Measurements from ENCODE around the gene DSCAM. TPM values are rescaled to one million over a fixed set of nuclear protein-coding genes. Genes with fewer than 3 reads are reported as not detected.

The DSCAM gene
- total and polyA plus RNA-seq, 3 donors from 2014 or later: 0.70 to 2.3 (median 2.0) TPM

DNA sequence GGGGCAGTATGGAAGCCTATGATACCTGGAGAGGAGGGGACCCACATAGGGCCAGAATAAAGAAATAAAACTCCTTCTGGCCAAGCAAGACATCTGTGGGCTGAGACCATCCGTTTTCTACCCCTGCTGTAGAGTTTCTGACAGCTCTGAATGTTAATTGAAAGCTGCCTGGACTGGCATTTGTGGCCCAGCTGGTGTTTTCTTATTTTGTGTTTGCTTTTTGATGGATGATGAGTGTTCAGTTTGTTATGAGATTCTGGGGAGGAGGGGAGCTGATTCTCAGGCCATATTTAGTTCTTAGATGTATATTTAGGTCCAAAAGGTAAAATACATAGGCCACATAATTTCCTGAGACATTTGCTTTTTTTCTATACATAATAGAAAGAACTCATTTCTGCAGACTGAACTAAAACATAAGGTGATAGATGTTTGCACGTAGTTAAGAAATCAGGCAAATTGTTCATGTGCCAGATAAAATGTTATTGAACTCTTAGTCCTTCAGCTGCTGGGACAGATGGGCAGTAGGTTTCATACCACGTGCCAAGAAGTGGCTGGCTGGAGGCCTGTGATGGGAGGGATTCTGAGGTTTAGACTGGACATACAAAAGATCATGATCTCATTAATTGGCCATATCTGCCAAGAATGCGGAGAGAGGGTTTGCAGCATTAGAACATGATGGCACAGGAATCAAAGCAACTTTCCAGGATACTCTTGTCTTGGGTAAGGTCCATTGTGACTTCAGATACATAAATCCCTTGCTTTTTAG, 54.1 kb downstream of the DSCAM start:
- H3K27ac ChIP-seq: no peak overlapping the region
- no peak overlapping the region for H3K4me3 ChIP-seq
- TF ChIP-seq, protein P1, sequence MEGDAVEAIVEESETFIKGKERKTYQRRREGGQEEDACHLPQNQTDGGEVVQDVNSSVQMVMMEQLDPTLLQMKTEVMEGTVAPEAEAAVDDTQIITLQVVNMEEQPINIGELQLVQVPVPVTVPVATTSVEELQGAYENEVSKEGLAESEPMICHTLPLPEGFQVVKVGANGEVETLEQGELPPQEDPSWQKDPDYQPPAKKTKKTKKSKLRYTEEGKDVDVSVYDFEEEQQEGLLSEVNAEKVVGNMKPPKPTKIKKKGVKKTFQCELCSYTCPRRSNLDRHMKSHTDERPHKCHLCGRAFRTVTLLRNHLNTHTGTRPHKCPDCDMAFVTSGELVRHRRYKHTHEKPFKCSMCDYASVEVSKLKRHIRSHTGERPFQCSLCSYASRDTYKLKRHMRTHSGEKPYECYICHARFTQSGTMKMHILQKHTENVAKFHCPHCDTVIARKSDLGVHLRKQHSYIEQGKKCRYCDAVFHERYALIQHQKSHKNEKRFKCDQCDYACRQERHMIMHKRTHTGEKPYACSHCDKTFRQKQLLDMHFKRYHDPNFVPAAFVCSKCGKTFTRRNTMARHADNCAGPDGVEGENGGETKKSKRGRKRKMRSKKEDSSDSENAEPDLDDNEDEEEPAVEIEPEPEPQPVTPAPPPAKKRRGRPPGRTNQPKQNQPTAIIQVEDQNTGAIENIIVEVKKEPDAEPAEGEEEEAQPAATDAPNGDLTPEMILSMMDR (IDR thresholded peaks at IDR 0.05): no peak
- no peak for TF ChIP-seq POLR2A (IDR thresholded peaks at IDR 0.05)
- no peaks in the 10 kb centered on the region for H3K9me3 ChIP-seq
- intact Hi-C loops (cut with DNase I; ENCODE audit: low total_unique reads): no loop called here
- H3K4me1 ChIP-seq: no peaks in the 10 kb centered on the region
- H3K36me3 ChIP-seq (ENCODE audit: low read depth, missing control alignments): no peaks in the 10 kb centered on the region
- 53 to 64% methylated on average over 4 of the region's 4 CpGs for WGBS, 2 donors
- H3K27me3 ChIP-seq: no peaks in the 10 kb centered on the region
- no peak for DNase-seq

DNA sequence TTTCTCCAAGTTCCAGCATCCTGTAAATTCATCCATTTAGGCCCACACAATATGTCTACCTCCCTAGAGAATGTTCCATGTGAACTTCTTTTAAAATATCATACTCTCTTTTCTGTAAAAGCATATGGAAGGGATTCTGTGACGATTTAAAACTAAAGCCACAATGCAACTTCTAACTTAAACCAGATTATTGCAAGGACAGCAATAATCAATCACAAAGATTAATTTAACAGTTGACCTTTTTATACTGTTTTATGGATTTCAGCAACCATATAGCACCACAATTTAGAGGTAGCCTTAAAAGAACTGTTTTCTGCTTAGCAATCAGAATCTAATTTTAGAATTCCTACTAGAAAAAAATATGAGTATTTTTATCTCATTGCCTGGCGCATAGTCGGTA, 58.3 kb downstream of the DSCAM start:
- WGBS, 2 donors: 70 to 71% methylated on average over 3 of the region's 3 CpGs
- no peak overlapping the region for H3K27ac ChIP-seq
- no peaks in the 10 kb centered on the region for H3K36me3 ChIP-seq (ENCODE audit: low read depth, missing control alignments)
- no peaks in the 10 kb centered on the region for H3K4me1 ChIP-seq
- no peaks in the 10 kb centered on the region for H3K27me3 ChIP-seq
- intact Hi-C loops (cut with DNase I; ENCODE audit: low total_unique reads): no loop called here
- no peaks in the 10 kb centered on the region for H3K9me3 ChIP-seq
- DNase-seq: no peak
- no peak overlapping the region for H3K4me3 ChIP-seq
- TF ChIP-seq, protein P1 (IDR thresholded peaks at IDR 0.05): no peak
- no peak for TF ChIP-seq POLR2A (IDR thresholded peaks at IDR 0.05)

DNA sequence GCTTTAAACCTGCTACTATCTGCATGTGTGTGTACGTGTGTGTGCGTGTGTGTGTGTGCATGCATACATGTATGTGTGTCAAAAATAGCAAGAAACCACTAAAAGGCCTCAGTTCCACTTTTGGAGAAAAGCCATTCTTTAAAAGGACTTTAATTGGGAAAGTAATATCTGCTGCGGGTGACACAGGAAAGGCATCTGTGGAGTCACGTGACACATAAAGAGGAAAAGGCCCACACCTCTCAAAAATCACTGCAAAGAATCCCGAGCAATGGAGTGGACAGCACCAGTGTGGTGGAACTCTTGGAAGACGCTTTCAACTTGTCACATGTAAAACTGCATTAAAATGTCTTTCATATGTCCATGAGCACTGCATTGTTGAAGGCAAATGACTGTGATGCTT, 63.6 kb downstream of the DSCAM start:
- WGBS, 2 donors: 85 to 91% methylated on average over 6 of the region's 6 CpGs
- H3K27ac ChIP-seq: no peak overlapping the region
- intact Hi-C loops (cut with DNase I; ENCODE audit: low total_unique reads): no loop called here

DNA sequence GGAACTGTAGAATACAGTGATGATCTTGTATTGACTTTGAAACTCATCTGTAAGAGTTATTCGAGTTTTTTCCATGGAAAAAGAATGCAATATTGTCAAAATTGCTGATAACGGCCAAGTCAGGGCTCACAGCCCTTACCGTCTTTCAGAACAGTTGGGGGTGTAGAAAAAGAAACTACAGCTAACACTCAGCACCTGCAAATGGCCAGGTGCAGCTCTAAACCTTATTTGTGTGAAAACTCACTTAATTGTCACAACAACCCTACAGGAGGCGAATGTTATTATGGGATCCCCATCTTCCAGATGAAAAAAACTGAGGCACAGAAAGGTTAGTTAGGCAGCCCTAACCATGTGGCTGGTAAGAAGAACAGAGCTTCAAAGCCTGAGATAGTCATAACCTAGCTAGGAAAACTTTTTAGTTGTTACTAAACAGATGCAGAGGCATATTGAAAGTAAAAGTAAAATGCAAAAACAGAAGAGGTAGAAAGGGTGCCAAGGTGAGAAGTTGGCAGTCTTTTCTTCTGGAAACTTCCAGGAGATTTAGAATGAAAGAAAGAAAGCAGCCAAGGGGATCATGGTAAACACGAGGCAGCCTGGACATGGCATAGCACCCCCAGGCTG, 76.4 kb downstream of the DSCAM start:
- Histone ChIP-seq H3K27ac (no peak overlapping the region), H3K4me3 (no peak overlapping the region), H3K4me1 (no peaks in the 10 kb centered on the region), H3K9me3 (no peaks in the 10 kb centered on the region), H3K27me3 (no peaks in the 10 kb centered on the region), H3K36me3 (ENCODE audit: low read depth, missing control alignments) (no peaks in the 10 kb centered on the region)
- DNase-seq: no peak
- WGBS, 2 donors: 76 to 85% methylated on average over 5 of the region's 5 CpGs
- intact Hi-C loops (cut with DNase I; ENCODE audit: low total_unique reads): no loop called here
- TF ChIP-seq, protein P1 (IDR thresholded peaks at IDR 0.05): no peak
- no peak for TF ChIP-seq POLR2A (IDR thresholded peaks at IDR 0.05)

More for the DNA sequence above, 63.6 kb downstream of the DSCAM start:
- Histone ChIP-seq H3K9me3 (no peaks in the 10 kb centered on the region), H3K36me3 (ENCODE audit: low read depth, missing control alignments) (no peaks in the 10 kb centered on the region), H3K4me1 (no peaks in the 10 kb centered on the region), H3K27me3 (no peaks in the 10 kb centered on the region), H3K4me3 (no peak overlapping the region)
- DNase-seq: no peak
- TF ChIP-seq, protein P1 (IDR thresholded peaks at IDR 0.05): no peak
- no peak for TF ChIP-seq POLR2A (IDR thresholded peaks at IDR 0.05)
